K562 (cell line): ENCODE data around the gene SYNJ2. TPM values are rescaled to one million over a fixed set of nuclear protein-coding genes. Genes with fewer than 3 reads are reported as not detected.

Experiments
- ATAC-seq: fragments of 200-7000 bp; cut with Tn5 transposase; 3 replicates; pipeline ENCODE4 v1.9.1; 2020; ENCODE audit warnings: moderate library complexity
- BruUV-seq: library from RNA; stranded (reverse); fragments of 400-500 nt; replicated peaks from 2 replicates; lab custom pipeline; 2021; lab: Mats Ljungman, UMichigan
- CTCF ChIA-PET: fragments of 300-600 bp; formaldehyde crosslinking; extraction: SDS; loops from one replicate; lab custom pipeline; 2021; ENCODE audit warnings: low intra/inter-chr PET ratio; lab: Yijun Ruan, JAX
- POLR2A ChIA-PET: fragments of 300-600, 350-650 bp; sonication (Branson Sonifier 250); formaldehyde crosslinking; extraction: SDS; loops from one replicate; lab custom pipeline; 2021; ENCODE audit warnings: antibody characterized with exemption, inconsistent platforms; lab: Yijun Ruan, JAX
- DNase-seq, 4 experiments: peaks; one replicate each; pipeline versions ENCODE4 v3.0.0 to v3.0.0-alpha.2; 2011 to 2018; ENCODE audit warnings: low spot score in 3 of 4, mixed read lengths in 3 of 4; ENCODE audit errors: extremely low read depth in 1 of 4
- FAIRE-seq: peaks from 2 replicates; lab custom pipeline; 2011; peaks lifted over from hg19 to GRCh38; lab: Jason Lieb, UNC
- H2AFZ ChIP-seq: 2 replicates; pipeline ENCODE4 v1.6.0; 2011; ENCODE audit warnings: low read depth, low read length, control low read depth, inconsistent platforms
- H3K27ac ChIP-seq: fragments of 200-600 bp; 3 replicates; pipeline ENCODE4 v1.8.0; 2011; ENCODE audit warnings: low read depth, mild to moderate bottlenecking, control low read depth, inconsistent platforms, low read length, moderate library complexity, mixed read lengths; ENCODE audit errors: extremely low read depth
- H3K27me3 ChIP-seq, 2 experiments: fragments of 300-600 bp in 1 of 2; 2 replicates in 1 of 2; 3 replicates in 1 of 2; pipeline versions ENCODE4 v1.6.0 to v1.8.0; 2011; ENCODE audit warnings: inconsistent platforms in 2 of 2, low read length in 2 of 2, mild to moderate bottlenecking in 1 of 2, mixed read lengths in 1 of 2, moderate library complexity in 1 of 2; ENCODE audit not compliant: control insufficient read depth in 2 of 2, insufficient read depth in 2 of 2
- H3K36me3 ChIP-seq: fragments of 300-600 bp; 3 replicates; pipeline ENCODE4 v1.8.0; 2011; ENCODE audit warnings: mild to moderate bottlenecking, low read length, inconsistent platforms; ENCODE audit not compliant: control insufficient read depth, insufficient read depth
- H3K4me1 ChIP-seq, 2 experiments: fragments of 200-600 bp in 1 of 2; replicated peaks in 1 of 2; 2 replicates in 1 of 2; 3 replicates in 1 of 2; pipeline versions ENCODE4 v1.5.1 to v1.8.0; 2011; ENCODE audit warnings: inconsistent platforms in 2 of 2, low read length in 2 of 2, mild to moderate bottlenecking in 1 of 2, mixed read lengths in 1 of 2, moderate library complexity in 1 of 2; ENCODE audit not compliant: control insufficient read depth in 2 of 2, insufficient read depth in 2 of 2
- H3K4me2 ChIP-seq: 2 replicates; pipeline ENCODE4 v1.6.1; 2011; ENCODE audit warnings: low read length, control low read depth, inconsistent platforms, mixed read lengths; ENCODE audit not compliant: insufficient read depth
- H3K4me3 ChIP-seq: fragments of 200-600 bp; sonication (generic), shearing (Covaris generic); 2 replicates; pipeline ENCODE4 v1.5.1; 2016; ENCODE audit warnings: control low read depth, inconsistent platforms
- H3K79me2 ChIP-seq: fragments of 200-600 bp; 3 replicates; pipeline ENCODE4 v1.8.0; 2011; ENCODE audit warnings: low read length, inconsistent platforms; ENCODE audit not compliant: control insufficient read depth, insufficient read depth
- H3K9ac ChIP-seq, 2 experiments: 2 replicates each; pipeline versions ENCODE4 v1.6.0 to v1.6.1; 2011; ENCODE audit warnings: low read depth in 2 of 2, low read length in 2 of 2, control low read depth in 1 of 2, inconsistent platforms in 1 of 2, mild to moderate bottlenecking in 1 of 2, mixed read lengths in 1 of 2; ENCODE audit not compliant: insufficient read depth in 1 of 2
- H3K9me1 ChIP-seq: one replicate; pipeline ENCODE4 v1.6.0; 2011; ENCODE audit warnings: inconsistent platforms, mild to moderate bottlenecking, low read length, moderate library complexity; ENCODE audit not compliant: control insufficient read depth, insufficient read depth
- H3K9me3 ChIP-seq: replicated peaks from 2 replicates; pipeline ENCODE4 v1.5.1; 2011; ENCODE audit warnings: low read depth, low read length, inconsistent platforms; ENCODE audit not compliant: control insufficient read depth, insufficient read depth
- H4K20me1 ChIP-seq: replicated peaks from 2 replicates; pipeline ENCODE4 v1.6.1; 2011; ENCODE audit warnings: low read length, inconsistent platforms, mixed read lengths; ENCODE audit not compliant: control insufficient read depth, insufficient read depth
- ATF7 ChIP-seq: fragments of 450-650 bp; IDR thresholded peaks from 2 replicates; pipeline ENCODE4 v1.7.1; 2014; ENCODE audit warnings: mild to moderate bottlenecking, moderate library complexity
- COPS2 ChIP-seq: fragments of 450-650 bp; conservative IDR thresholded peaks from 2 replicates; pipeline ENCODE4 v1.6.1; 2016; ENCODE audit warnings: mild to moderate bottlenecking, moderate library complexity
- E4F1 ChIP-seq: fragments of 250-450 bp; sonication (Bioruptor Pico); IDR thresholded peaks from 2 replicates; pipeline ENCODE4 v1.5.0; 2021; ENCODE audit warnings: mild to moderate bottlenecking, borderline replicate concordance
- ELF2 ChIP-seq: fragments of 250-450 bp; sonication (Bioruptor Pico); IDR thresholded peaks from 2 replicates; pipeline ENCODE4 v1.5.0; 2021; ENCODE audit warnings: mild to moderate bottlenecking
- GTF2B ChIP-seq: IDR thresholded peaks from 2 replicates; pipeline ENCODE4 v1.6.1; 2011; ENCODE audit not compliant: insufficient read length; ENCODE audit errors: extremely low read depth
- NFRKB ChIP-seq: fragments of 450-650 bp; IDR thresholded peaks from 2 replicates; pipeline ENCODE4 v1.6.1; 2016; ENCODE audit warnings: low read depth
- NR3C1 ChIP-seq: sonication (generic); formaldehyde crosslinking; IDR thresholded peaks from 2 replicates; pipeline ENCODE4 v1.8.1; 2022; ENCODE audit warnings: missing genetic modification reagents
- POLR2H ChIP-seq: IDR thresholded peaks from 2 replicates; pipeline ENCODE4 v1.6.1; 2016; ENCODE audit warnings: missing genetic modification characterization, low read depth, mild to moderate bottlenecking, control low read depth, missing compliant biosample characterization, moderate library complexity
- PPARD ChIP-seq: fragments of 250-450 bp; sonication (Bioruptor Pico); IDR thresholded peaks from 2 replicates; pipeline ENCODE4 v1.8.0; 2022; ENCODE audit warnings: inconsistent platforms, mild to moderate bottlenecking, moderate library complexity
- SRSF3 ChIP-seq: fragments of 200-400 bp; formaldehyde crosslinking; IDR thresholded peaks from 2 replicates; pipeline ENCODE4 v1.6.1; 2016; ENCODE audit warnings: mild to moderate bottlenecking, low read length, moderate library complexity; ENCODE audit not compliant: insufficient read depth
- TAL1 ChIP-seq: fragments of 450-650 bp; IDR thresholded peaks from 2 replicates; pipeline ENCODE4 v1.6.1; 2016; ENCODE audit warnings: mild to moderate bottlenecking
- TFAM ChIP-seq: fragments of 250-450 bp; sonication (Bioruptor Pico); conservative IDR thresholded peaks from 2 replicates; pipeline ENCODE4 v1.5.0; 2021; ENCODE audit warnings: mild to moderate bottlenecking, moderate library complexity
- ZNF444 ChIP-seq: fragments of 250-450 bp; sonication (Bioruptor Pico); IDR thresholded peaks from 2 replicates; pipeline ENCODE4 v1.4.0; 2020; ENCODE audit warnings: mild to moderate bottlenecking, moderate library complexity
- ZNF511 ChIP-seq: sonication (generic); formaldehyde crosslinking; IDR thresholded peaks from 2 replicates; pipeline ENCODE4 v1.8.0; 2022; ENCODE audit warnings: mild to moderate bottlenecking, missing genetic modification reagents
- ZNF57 ChIP-seq: fragments of 450-650 bp; formaldehyde crosslinking; IDR thresholded peaks from 2 replicates; pipeline ENCODE4 v1.4.0; 2020; ENCODE audit warnings: mild to moderate bottlenecking, moderate library complexity
- WGBS: fragments of 100-300 bp; shearing (Covaris generic); methylation state at CpG from one replicate; pipeline ENCODE4 v1.1.6; 2016; ENCODE audit warnings: low coverage, mixed read lengths; ENCODE audit not compliant: insufficient coverage; ENCODE audit errors: missing lambda C conversion rate; 5-methylcytosine and 5-hydroxymethylcytosine counted together
- in situ Hi-C: fragments of 300-500 bp; cut with MboI; formaldehyde crosslinking; loops from 4 replicates; pipeline ENCODE4 v1.15.0; 2018; ENCODE audit warnings: inconsistent platforms, mixed read lengths
- intact Hi-C: fragments of 100-400 bp; cut with micrococcal nuclease; formaldehyde crosslinking; loops from 2 replicates; pipeline ENCODE4 v1.14.2; 2022
- polyA plus RNA-seq, 8 experiments: library from polyadenylated mRNA; depleted of rRNA in 4 of 8; stranded (reverse) in 5 of 8; unstranded in 3 of 8; fragments of >200 nt; fragmentation: Nextera tagmentation in 2 of 8; fragmentation: Illumina TruSeq in 1 of 8; extraction: Ambion mirVana in 2 of 8; extraction: Trizol in 1 of 8; gene quantifications; 2 replicates each; pipeline versions ENCODE4 v1.2.1 to v1.2.3, GENCODE V29; 2011 to 2014; ENCODE audit warnings: inconsistent platforms in 1 of 8, missing spikeins in 1 of 8
- total RNA-seq, 7 experiments: library from RNA; depleted of rRNA in 6 of 7; stranded (reverse); fragments of >200 nt in 6 of 7; fragmentation: Illumina TruSeq in 2 of 7; extraction: Trizol in 2 of 7; gene quantifications; 2 replicates each; pipeline versions ENCODE4 v1.2.1 to v1.2.3, GENCODE V29; 2011 to 2021; ENCODE audit warnings: low replicate concordance in 1 of 7

Gene SYNJ2
- total and polyA plus RNA-seq, 9 of the 15 experiments (the other 6 are each of a cell fraction or from before 2014, with no cell fraction given), result 3.0 to 27.7 (median 17.8) TPM

- TF ChIP-seq ZNF511 (CRISPR knock-in tag) (no peak), GTF2B (no peak), E4F1 (CRISPR knock-in tag) (no peak), ZNF57 (CRISPR knock-in tag) (no peak), SRSF3 (no peak), TFAM (CRISPR knock-in tag) (no peak), TAL1 (no peak), NR3C1 (CRISPR knock-in tag) (no peak), ATF7 (no peak), NFRKB (no peak), ZNF444 (CRISPR knock-in tag) (no peak), POLR2H (tag) (no peak), ELF2 (no peak), PPARD (no peak), COPS2 (no peak)
- H3K36me3 ChIP-seq, result peaks cover 5% of the 10 kb centered on the region; the same call in 1 of the 3 replicates
- no peak for FAIRE-seq
- H3K79me2 ChIP-seq, result peaks cover 78% of the 10 kb centered on the region
- H3K9me1 ChIP-seq, result peaks cover 6% of the 10 kb centered on the region
- no peaks in the 10 kb centered on the region for H3K9me3 ChIP-seq
- no peak overlapping the region for H3K4me2 ChIP-seq
- intact Hi-C loops, result no loop called here
- H2AFZ ChIP-seq, result no peak overlapping the region
- BruUV-seq, result no TSS peak
- peaks cover 29% of the 10 kb centered on the region; the same call in 1 of the 2 replicates for H4K20me1 ChIP-seq
- no peak overlapping the region for H3K4me3 ChIP-seq
- no peaks in the 10 kb centered on the region for H3K27me3 ChIP-seq
- no peak for DNase-seq
- ChIA-PET CTCF (no interaction called here), POLR2A (interaction anchor here (0.6 to 1.4 kb wide), 4 partner anchors 10 to 42 kb away, joined by 3 to 4 read pairs (median 3); no protein-coding TSS in a partner anchor)
- in situ Hi-C loops, result no loop called here
- no peak for ATAC-seq
- WGBS, result 79% methylated on average over 11 of the region's 11 CpGs
- no peak overlapping the region for H3K27ac ChIP-seq
- peak overlapping the region in 1 of 2 experiments; percentile 31; a peak in 1 of 4 replicates for H3K9ac ChIP-seq
- H3K4me1 ChIP-seq, result peaks cover 23 to 28% of the 10 kb centered on the region in 2 experiments
Measured at GRCh38 chr6:157991067-157991432, 9.4 kb downstream of the SYNJ2 start.
